Prostate gland (tissue), 2 donors: ENCODE results near the gene DOCK4.

ENCODE experiments used
- POLR2A ChIP-seq: fragments of 450-650 bp; IDR thresholded peaks from one replicate; pipeline ENCODE4 v1.6.1; 2016; ENCODE audit warnings: antibody characterized with exemption, mild to moderate bottlenecking
- POLR2AphosphoS5 ChIP-seq: sonication (generic); formaldehyde crosslinking; IDR thresholded peaks from one replicate; pipeline ENCODE4 v1.6.1; 2017; ENCODE audit warnings: antibody characterized with exemption
- TF ChIP-seq, protein P1 (sequence below), 4 experiments: fragments of 200-600 bp in 2 of 4; fragments of 450-650 bp in 2 of 4; sonication (generic) in 2 of 4; IDR thresholded peaks; 1 replicate in 3 of 4; 2 replicates in 1 of 4; pipeline ENCODE4 v1.5.1; 2016 to 2019; ENCODE audit warnings: antibody characterized with exemption in 4 of 4, mild to moderate bottlenecking in 2 of 4, moderate library complexity in 2 of 4

DNA sequence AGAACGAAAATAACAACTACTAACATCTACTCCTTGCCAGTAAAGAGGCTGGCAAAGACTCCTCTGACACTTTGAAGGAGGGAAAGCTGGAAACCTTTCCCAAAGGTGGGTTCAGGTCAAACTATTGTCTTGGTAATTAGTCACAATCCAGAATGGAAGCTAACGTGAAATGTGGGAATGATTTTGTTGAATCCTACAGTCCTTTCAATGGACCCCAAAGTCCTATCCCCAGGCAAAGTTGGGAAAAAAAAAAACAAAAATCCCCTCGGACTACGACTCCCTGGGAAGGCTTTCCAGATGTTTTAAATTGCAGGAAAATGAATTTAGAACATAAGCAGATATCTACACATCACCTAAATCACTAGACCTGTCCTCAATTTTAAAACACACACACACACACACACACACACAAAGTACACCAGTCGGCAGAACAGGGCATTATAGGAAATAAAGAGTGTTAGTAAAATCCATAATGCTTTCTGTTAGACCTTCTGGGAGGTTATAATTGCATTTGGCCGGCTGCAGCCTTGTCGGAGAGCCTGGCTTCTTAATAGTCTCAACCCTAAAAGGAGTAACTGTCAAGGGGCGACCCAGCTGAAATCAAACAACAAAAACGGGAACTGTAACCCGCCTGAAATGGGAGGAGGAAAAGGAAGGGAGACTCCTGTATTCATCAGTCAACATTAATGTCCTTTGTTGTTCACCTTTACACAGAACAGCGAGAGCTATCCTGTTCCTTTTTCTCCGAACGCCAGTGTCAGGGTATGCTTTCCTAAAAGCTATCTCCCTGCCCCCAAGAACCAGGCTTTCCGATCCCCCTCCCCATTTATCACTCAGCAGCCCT is 1.5 kb downstream of the DOCK4 start:
- TF ChIP-seq, protein P1, sequence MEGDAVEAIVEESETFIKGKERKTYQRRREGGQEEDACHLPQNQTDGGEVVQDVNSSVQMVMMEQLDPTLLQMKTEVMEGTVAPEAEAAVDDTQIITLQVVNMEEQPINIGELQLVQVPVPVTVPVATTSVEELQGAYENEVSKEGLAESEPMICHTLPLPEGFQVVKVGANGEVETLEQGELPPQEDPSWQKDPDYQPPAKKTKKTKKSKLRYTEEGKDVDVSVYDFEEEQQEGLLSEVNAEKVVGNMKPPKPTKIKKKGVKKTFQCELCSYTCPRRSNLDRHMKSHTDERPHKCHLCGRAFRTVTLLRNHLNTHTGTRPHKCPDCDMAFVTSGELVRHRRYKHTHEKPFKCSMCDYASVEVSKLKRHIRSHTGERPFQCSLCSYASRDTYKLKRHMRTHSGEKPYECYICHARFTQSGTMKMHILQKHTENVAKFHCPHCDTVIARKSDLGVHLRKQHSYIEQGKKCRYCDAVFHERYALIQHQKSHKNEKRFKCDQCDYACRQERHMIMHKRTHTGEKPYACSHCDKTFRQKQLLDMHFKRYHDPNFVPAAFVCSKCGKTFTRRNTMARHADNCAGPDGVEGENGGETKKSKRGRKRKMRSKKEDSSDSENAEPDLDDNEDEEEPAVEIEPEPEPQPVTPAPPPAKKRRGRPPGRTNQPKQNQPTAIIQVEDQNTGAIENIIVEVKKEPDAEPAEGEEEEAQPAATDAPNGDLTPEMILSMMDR (IDR thresholded peaks at IDR 0.05), result no peak
- TF ChIP-seq POLR2AphosphoS5, result peak; percentile 26
- no peak for TF ChIP-seq POLR2A
